GM12892 (cell line): ENCODE measurements around the gene ANKH.

Source experiments
- DNase-seq: peaks from one replicate; pipeline ENCODE4 v3.0.0; 2011; ENCODE audit not compliant: insufficient read length
- FAIRE-seq: peaks from 2 replicates; lab custom pipeline; 2011; peaks lifted over from hg19 to GRCh38; lab: Jason Lieb, UNC
- POLR2A ChIP-seq: IDR thresholded peaks from 2 replicates; pipeline ENCODE4 v1.6.1; 2011; ENCODE audit warnings: low read depth, low read length, control low read depth
- POLR2AphosphoS5 ChIP-seq: IDR thresholded peaks from 2 replicates; pipeline ENCODE4 v1.6.1; 2011; ENCODE audit warnings: low read depth, low read length, control low read depth
- TAF1 ChIP-seq: IDR thresholded peaks from 2 replicates; pipeline ENCODE4 v1.6.1; 2011; ENCODE audit warnings: low read depth, mild to moderate bottlenecking, control low read depth, low read length, borderline replicate concordance

The ANKH gene

DNA sequence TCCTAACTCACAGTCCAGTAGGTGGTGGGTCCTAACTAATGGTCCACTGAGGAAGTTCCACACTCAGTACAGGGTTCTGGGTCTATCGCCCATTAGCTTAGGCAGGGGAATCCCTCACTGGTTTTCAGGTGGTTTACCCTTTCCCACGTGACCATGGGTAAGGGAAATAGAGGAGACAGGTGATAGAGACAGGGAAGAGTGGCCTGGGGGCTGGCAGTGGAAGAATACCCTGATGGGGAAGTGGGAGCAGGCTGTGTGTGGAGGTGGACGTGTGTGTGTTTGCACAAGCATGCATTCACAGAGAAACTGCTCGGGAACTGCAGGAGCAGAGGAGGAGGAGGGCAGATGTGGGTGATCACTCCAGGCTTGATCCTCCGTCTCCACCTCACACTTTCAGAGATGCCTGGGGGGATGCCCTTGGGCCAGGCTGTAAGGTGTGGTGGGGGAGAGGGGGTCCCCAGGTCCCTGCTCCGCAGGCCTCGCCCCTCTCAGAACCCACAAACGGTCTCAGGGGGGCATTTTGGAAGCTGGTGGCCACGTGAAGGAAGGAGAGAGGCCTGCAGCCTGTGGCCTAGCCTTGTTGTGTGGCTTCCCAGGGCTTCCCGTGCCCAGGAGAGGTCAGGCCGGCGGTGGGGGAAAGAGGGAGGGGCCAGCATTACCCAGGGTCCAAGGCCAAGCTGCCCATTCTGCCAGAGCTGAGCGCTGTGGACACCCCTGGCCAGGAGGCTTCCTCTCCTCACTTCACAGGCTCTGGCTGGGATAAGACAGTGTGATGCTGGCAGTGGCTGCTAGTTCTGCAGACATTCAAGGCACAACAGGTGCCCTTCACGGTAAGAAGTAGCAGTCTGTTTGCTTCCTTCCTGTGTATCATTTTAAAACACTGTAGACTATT lies 127.0 kb downstream of the ANKH start:
- DNase-seq (no peak), FAIRE-seq (no peak)
- no peak for TF ChIP-seq TAF1
- TF ChIP-seq POLR2AphosphoS5, result no peak
- TF ChIP-seq POLR2A, result no peak

DNA sequence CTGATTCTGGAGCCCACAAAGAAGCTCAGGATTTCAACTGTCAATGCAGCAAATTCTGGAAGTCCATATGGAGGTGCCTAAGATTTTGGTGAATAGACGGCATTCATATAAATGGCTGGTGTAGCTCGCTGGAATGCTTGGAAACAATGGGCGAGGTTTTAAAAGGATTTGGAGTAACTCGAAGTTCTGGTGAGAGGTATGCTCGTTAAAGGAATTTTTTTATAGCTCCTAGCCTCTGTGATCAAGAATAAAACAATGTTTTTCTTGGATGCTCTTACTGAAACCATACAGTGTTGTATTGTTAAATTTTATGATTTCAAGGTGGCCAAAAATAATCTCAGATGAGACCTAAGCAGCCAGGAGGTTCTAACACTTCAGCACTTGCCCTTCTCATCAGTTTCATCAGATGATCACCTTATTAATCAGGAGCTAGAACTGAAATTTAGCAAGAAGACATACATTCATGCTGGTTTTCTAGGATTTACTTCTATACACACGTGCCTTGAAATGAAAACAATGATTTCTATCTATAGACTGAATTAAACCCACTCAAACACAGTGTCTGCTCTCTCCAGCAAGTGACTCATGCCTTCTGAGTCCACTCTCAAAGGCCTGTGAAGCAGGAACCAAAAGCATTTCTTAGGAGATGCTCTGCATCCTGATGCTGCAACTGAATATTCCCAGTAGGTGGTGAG lies 127.8 kb downstream of the ANKH start:
- FAIRE-seq (no peak), DNase-seq (no peak)
- no peak for TF ChIP-seq POLR2A
- TF ChIP-seq POLR2AphosphoS5, result no peak
- no peak for TF ChIP-seq TAF1

DNA sequence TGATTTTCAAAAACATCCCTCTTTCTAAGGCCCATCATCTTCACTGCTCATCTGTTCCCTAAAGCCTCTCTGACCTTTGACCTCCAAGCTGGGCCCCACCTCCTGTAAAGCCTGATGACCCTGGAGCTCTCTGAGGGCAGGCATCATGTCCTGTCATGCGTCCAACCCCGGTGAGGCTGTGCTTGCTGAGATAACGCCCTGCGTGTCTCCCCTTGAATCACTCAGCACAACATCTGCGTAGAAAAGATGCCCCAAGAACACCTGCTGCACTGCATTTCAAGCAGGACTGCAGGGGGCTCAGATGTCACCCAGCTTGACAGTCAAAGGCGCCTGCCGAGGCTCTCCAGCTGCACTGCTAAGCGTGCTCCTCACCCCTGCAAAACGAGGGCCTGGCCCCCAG lies 129.1 kb downstream of the ANKH start:
- TF ChIP-seq POLR2A (no peak), TAF1 (no peak), POLR2AphosphoS5 (no peak)
- DNase-seq (no peak), FAIRE-seq (no peak)

DNA sequence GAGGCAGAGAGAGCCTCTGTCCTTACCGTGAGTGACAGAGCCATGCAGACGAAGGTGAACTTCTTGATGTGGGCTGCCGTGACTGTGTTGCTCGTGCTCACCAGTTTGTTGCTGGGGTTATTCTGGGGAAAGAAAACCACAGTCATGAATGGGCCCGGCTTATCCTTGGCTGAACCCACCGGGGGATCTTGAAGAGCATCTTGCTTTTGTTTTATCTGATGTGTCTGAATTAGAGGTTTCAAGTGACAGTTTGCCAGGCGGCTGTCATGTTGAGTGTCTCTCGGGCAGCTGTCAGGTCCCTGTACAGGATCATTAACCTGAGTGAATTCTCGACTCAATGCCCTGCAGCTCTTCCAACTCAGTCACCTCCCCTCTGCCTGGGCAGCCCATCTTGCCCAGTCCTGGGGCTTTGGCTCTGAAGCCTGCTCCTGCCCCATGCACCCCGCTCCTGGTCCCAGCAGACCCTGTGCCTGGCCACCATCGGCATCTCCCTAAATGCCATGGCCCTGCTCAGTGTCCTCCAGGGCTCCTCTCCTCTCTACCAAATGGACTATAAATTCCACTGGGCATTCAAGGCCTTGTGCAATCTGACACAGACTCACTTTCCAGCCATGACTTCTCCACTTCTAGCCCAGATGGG lies 129.7 kb downstream of the ANKH start:
- no peak for TF ChIP-seq POLR2AphosphoS5
- no peak for TF ChIP-seq TAF1
- TF ChIP-seq POLR2A, result no peak
- FAIRE-seq (no peak), DNase-seq (no peak)

DNA sequence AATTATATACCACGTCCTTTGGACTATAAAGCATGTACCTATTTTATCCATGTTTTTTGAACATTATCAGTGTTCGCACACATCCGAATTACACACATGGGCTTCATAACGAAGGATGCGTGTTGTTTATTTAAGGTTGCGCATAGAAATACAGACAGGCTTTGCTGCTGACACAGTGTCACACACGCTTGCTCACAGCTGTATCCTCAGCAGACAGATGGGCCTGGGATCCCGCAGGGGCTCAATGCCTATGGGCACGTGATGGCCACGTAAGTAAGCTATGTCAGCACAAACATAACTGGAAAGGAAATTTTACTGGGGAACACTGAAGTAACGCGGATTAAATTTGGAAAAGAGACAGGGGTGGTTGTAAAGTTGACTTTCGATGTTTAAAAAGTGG lies 130.4 kb downstream of the ANKH start:
- FAIRE-seq, result no peak
- TF ChIP-seq POLR2A, result no peak
- no peak for TF ChIP-seq POLR2AphosphoS5
- TF ChIP-seq TAF1, result no peak
- DNase-seq, result no peak

DNA sequence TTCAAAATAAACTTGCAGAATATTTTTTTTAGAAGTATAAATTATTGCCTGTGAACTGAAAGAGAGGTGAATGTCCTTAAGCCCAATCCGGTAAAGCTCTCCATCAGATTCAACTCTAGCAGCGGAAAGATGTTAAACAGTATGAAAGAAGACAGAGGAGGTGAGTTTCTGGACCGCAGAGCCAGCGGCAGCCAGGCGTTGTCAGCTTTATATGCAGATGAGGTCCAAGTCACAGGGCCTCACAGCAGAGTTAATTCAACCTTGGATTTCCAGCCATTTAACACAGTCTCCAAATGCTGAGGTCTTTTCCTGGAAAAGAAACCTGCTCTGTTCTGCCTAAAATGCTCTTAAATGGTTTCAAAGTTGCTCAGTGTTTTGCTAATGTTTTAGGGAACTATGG lies 131.6 kb downstream of the ANKH start:
- FAIRE-seq (no peak), DNase-seq (no peak)
- TF ChIP-seq POLR2A (no peak), TAF1 (no peak), POLR2AphosphoS5 (no peak)

DNA sequence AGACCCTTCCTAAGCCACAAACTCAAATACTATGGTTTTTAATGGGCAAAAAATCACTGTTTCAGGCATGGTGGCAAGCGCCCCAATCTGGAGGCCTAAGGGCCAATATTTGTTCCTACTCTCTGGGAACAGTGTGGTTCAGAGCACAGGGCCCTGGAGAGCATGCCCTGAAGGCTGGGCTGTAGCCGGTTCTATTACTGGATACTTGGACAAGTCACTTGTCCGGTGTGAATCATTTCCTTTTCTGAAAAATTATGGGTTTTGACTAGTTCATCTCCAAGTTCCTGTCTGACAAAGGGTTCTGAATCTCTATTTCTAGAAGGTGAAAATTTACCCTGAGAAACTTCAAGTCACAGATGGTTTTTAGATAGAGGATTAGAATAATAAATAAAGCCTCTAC lies 132.0 kb downstream of the ANKH start:
- FAIRE-seq (no peak), DNase-seq (no peak)

DNA sequence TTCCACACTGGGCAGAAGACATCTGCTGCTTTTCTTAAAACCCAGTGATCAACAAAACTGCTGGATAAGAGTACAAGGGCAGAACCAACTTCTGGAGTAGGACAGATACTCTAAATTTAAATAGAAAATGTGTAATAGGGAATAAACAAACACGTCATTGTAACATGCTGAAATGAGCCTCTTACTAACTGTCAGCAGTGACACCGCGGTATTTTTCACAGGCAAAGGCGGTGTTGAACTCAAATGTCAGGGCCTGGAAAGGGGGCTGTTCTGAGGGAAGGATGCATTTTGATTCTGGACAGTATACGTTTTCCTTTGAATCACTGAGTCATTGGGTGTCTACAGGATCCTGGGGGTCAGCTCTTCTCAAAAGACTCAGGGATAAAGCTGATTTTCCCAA lies 133.5 kb downstream of the ANKH start:
- no peak for FAIRE-seq
- no peak for DNase-seq
- TF ChIP-seq POLR2AphosphoS5 (no peak), TAF1 (no peak), POLR2A (no peak)

More for the DNA sequence above, 132.0 kb downstream of the ANKH start:
- TF ChIP-seq POLR2AphosphoS5 (no peak), TAF1 (no peak), POLR2A (no peak)

DNA sequence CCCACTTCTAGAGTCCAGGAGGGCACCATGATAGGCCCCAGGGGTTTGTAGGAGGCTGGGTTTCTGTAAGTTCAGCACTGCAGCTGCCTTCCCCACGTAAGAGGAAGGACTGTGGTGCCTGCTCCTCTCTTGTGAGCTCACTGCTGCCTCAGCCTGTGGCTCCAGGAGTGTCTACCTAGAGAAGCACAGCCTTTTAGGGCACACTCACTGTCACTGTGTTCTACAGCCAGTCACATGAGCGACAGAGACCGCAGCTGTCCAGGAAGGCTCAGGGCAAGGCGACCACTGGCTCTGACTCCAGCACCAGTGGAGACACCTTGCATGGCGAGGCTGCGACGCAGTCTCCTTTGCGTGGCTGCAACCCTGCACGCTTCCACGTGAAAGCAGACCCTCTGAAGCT lies 134.3 kb downstream of the ANKH start:
- TF ChIP-seq POLR2A (no peak), TAF1 (no peak), POLR2AphosphoS5 (no peak)
- DNase-seq (no peak), FAIRE-seq (no peak)

DNA sequence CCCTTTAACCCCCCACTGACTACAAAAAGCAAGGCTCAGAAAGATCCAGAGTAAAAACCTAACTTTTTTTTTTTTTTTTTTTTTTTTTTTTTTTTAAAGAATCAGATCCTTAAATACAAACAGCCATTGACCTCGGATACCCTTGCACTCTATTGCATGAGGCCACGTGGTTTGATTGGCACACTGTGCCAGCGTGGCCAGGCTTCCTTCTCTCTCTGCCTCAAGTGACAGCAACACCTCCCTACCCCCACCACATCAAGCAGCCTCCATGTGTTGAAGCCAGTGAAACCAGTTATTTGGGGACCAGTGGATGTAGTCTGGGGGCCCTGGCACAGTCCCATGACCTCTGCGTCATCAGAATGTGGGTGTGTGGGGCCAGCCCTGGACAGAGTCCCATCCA lies 135.6 kb downstream of the ANKH start:
- no peak for DNase-seq

DNA sequence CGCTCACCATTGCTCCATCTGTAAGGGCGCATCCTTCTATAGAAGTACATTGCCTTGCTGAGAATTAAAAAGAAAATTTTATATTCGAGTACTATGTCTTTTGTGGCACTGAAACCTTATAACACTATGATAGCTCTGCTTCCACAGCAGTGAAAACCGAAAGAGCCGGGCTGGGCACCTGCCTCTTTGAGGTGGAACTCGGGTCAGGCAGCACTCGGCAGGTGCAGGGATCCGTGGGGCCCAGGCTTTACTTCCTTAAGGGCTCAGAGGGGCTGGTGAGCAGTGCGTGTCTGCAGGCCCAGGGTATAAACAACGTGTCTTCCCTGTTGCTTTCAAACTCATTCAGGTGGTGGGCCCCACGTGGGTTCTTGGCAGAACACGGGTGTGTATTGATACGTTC lies 137.2 kb downstream of the ANKH start:
- no peak for FAIRE-seq

More for the DNA sequence above, 135.6 kb downstream of the ANKH start:
- TF ChIP-seq TAF1 (no peak), POLR2AphosphoS5 (no peak), POLR2A (no peak)
- FAIRE-seq, result no peak

DNA sequence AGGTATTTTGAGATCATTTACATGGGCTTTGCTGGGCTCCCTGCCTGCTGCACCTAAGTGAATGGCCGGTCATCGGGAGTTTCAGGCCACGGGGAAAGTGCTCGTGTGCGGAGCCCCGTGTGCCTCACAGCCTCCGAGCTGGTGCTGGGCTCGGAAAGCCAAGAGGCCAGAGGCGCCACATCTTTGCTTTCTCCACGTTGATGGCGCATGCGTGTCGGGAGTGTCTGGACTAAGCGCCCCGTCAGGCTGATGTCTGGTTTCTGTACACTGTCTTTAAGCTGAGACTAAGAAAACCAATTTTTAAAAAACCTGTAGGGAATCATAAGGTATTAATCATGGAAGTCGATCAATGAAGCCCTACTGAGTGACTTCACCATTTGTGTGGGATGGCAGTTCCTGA lies 137.9 kb downstream of the ANKH start:
- no peak for TF ChIP-seq TAF1
- no peak for TF ChIP-seq POLR2AphosphoS5
- no peak for TF ChIP-seq POLR2A
- FAIRE-seq, result no peak
- DNase-seq, result no peak

More for the DNA sequence above, 137.2 kb downstream of the ANKH start:
- no peak for DNase-seq
- no peak for TF ChIP-seq TAF1
- TF ChIP-seq POLR2AphosphoS5, result no peak
- no peak for TF ChIP-seq POLR2A
